Mesendoderm (in vitro differentiated cells): Measurements from ENCODE around the gene CCDC40.
A peak's percentile ranks its signal among the peaks of the same experiment; 100 is the strongest.

Source experiments
- DNase-seq: peaks from one replicate; pipeline ENCODE4 v3.0.0; 2013
- H2AK5ac ChIP-seq: 2 replicates; pipeline ENCODE4 v1.6.1; 2013; ENCODE audit warnings: low read length, inconsistent platforms
- H2BK120ac ChIP-seq: 2 replicates; pipeline ENCODE4 v1.6.1; 2013; ENCODE audit warnings: low read depth, mild to moderate bottlenecking, low read length, moderate library complexity, mixed read lengths
- H2BK15ac ChIP-seq: replicated peaks from 2 replicates; pipeline ENCODE4 v1.6.1; 2013; ENCODE audit warnings: low read depth, mild to moderate bottlenecking, moderate library complexity
- H2BK5ac ChIP-seq: 2 replicates; pipeline ENCODE4 v1.6.1; 2013; ENCODE audit warnings: low read length, inconsistent platforms
- H3K18ac ChIP-seq: 2 replicates; pipeline ENCODE4 v1.6.1; 2013; ENCODE audit warnings: mild to moderate bottlenecking, low read length, mixed read lengths
- H3K23ac ChIP-seq: one replicate; pipeline ENCODE4 v1.6.1; 2013; ENCODE audit warnings: low read length
- H3K27ac ChIP-seq: 2 replicates; pipeline ENCODE4 v1.5.1; 2013; ENCODE audit warnings: low read depth, mild to moderate bottlenecking, inconsistent platforms, low read length, moderate library complexity
- H3K27me3 ChIP-seq: 2 replicates; pipeline ENCODE4 v1.6.1; 2013; ENCODE audit warnings: low read length, control low read depth, mild to moderate bottlenecking, inconsistent platforms; ENCODE audit not compliant: insufficient read depth, poor library complexity
- H3K36me3 ChIP-seq: 2 replicates; pipeline ENCODE4 v1.6.1; 2013; ENCODE audit warnings: low read length, inconsistent platforms; ENCODE audit not compliant: control insufficient read depth, insufficient read depth
- H3K4ac ChIP-seq: one replicate; pipeline ENCODE4 v1.6.1; 2013; ENCODE audit warnings: low read depth, mild to moderate bottlenecking, low read length, moderate library complexity
- H3K4me1 ChIP-seq: 2 replicates; pipeline ENCODE4 v1.6.1; 2013; ENCODE audit warnings: low read depth, low read length, inconsistent platforms; ENCODE audit not compliant: control insufficient read depth
- H3K4me2 ChIP-seq: 2 replicates; pipeline ENCODE4 v1.6.1; 2013; ENCODE audit warnings: low read length
- H3K4me3 ChIP-seq: 2 replicates; pipeline ENCODE4 v1.5.1; 2013; ENCODE audit warnings: mild to moderate bottlenecking, low read length
- H3K56ac ChIP-seq: one replicate; pipeline ENCODE4 v1.6.1; 2013; ENCODE audit warnings: low read length
- H3K79me1 ChIP-seq: 2 replicates; pipeline ENCODE4 v1.6.1; 2013; ENCODE audit warnings: low read length, inconsistent platforms
- H3K79me2 ChIP-seq: 2 replicates; pipeline ENCODE4 v1.6.1; 2013; ENCODE audit warnings: mild to moderate bottlenecking, low read length; ENCODE audit not compliant: control insufficient read depth, insufficient read depth
- H3K9ac ChIP-seq: 2 replicates; pipeline ENCODE4 v1.6.1; 2013; ENCODE audit warnings: low read length, inconsistent platforms
- H4K5ac ChIP-seq: one replicate; pipeline ENCODE4 v1.6.1; 2013; ENCODE audit warnings: low read length
- H4K8ac ChIP-seq: one replicate; pipeline ENCODE4 v1.6.1; 2013; ENCODE audit warnings: low read depth, mild to moderate bottlenecking, control low read depth, low read length, moderate library complexity
- WGBS: extraction: QIAGEN DNeasy Blood & Tissue Kit; methylation state at CpG from one replicate; pipeline ENCODE4 v1.1.7; 2013; ENCODE audit warnings: low lambda C conversion rate, missing lambda C conversion rate; ENCODE audit not compliant: insufficient coverage; ENCODE audit errors: extremely low coverage; 5-methylcytosine and 5-hydroxymethylcytosine counted together

CCDC40 gene

GRCh38 chr17:80024206-80024972 is 12.1 kb upstream of the CCDC40 start:
- H3K4ac ChIP-seq: no peak overlapping the region
- H3K27ac ChIP-seq: no peak overlapping the region
- no peak overlapping the region for H2AK5ac ChIP-seq
- H3K36me3 ChIP-seq: no peaks in the 10 kb centered on the region
- no peak overlapping the region for H2BK120ac ChIP-seq
- no peaks in the 10 kb centered on the region for H3K27me3 ChIP-seq
- no peak overlapping the region for H3K18ac ChIP-seq
- H4K8ac ChIP-seq: no peak overlapping the region
- no peak overlapping the region for H3K23ac ChIP-seq
- peaks cover 38% of the 10 kb centered on the region for H3K79me2 ChIP-seq
- peaks cover 21% of the 10 kb centered on the region for H3K79me1 ChIP-seq
- DNase-seq: peak; percentile 32
- H3K9ac ChIP-seq: no peak overlapping the region
- no peak overlapping the region for H2BK15ac ChIP-seq
- H4K5ac ChIP-seq: no peak overlapping the region
- no peaks in the 10 kb centered on the region for H3K4me1 ChIP-seq
- no CpG with 5 or more reads among the region's 10 CpGs for WGBS
- H3K56ac ChIP-seq: peak overlapping the region; percentile 2
- no peak overlapping the region for H3K4me2 ChIP-seq
- no peak overlapping the region for H2BK5ac ChIP-seq
- H3K4me3 ChIP-seq: no peak overlapping the region

- H4K5ac ChIP-seq: no peak overlapping the region
- no peak overlapping the region for H3K4ac ChIP-seq
- H3K4me3 ChIP-seq: no peak overlapping the region
- no peaks in the 10 kb centered on the region for H3K4me1 ChIP-seq
- no peak overlapping the region for H2BK5ac ChIP-seq
- peaks cover 45% of the 10 kb centered on the region for H3K79me2 ChIP-seq
- DNase-seq: peak; percentile 70
- H3K36me3 ChIP-seq: no peaks in the 10 kb centered on the region
- H2AK5ac ChIP-seq: no peak overlapping the region
- no peak overlapping the region for H2BK120ac ChIP-seq
- H3K18ac ChIP-seq: no peak overlapping the region
- no peak overlapping the region for H3K27ac ChIP-seq
- H4K8ac ChIP-seq: no peak overlapping the region
- H3K56ac ChIP-seq: no peak overlapping the region
- H3K9ac ChIP-seq: no peak overlapping the region
- H3K27me3 ChIP-seq: no peaks in the 10 kb centered on the region
- H3K79me1 ChIP-seq: peaks cover 25% of the 10 kb centered on the region
- H3K23ac ChIP-seq: no peak overlapping the region
- no peak overlapping the region for H2BK15ac ChIP-seq
- H3K4me2 ChIP-seq: no peak overlapping the region
- no CpG with 5 or more reads among the region's 11 CpGs for WGBS
These were observed 11.3 kb upstream of the CCDC40 start for GRCh38 chr17:80025140-80025539.

- no peak overlapping the region for H3K18ac ChIP-seq
- H3K79me1 ChIP-seq: peaks cover 32% of the 10 kb centered on the region
- H3K4ac ChIP-seq: no peak overlapping the region
- no peak overlapping the region for H3K23ac ChIP-seq
- H2BK15ac ChIP-seq: no peak overlapping the region
- H2BK120ac ChIP-seq: no peak overlapping the region
- WGBS: no CpG with 5 or more reads among the region's 10 CpGs
- no peak overlapping the region for H3K56ac ChIP-seq
- no peak overlapping the region for H4K8ac ChIP-seq
- H2AK5ac ChIP-seq: no peak overlapping the region
- no peak overlapping the region for H2BK5ac ChIP-seq
- no peak overlapping the region for H3K4me2 ChIP-seq
- H3K36me3 ChIP-seq: no peaks in the 10 kb centered on the region
- H4K5ac ChIP-seq: no peak overlapping the region
- H3K9ac ChIP-seq: no peak overlapping the region
- H3K4me3 ChIP-seq: no peak overlapping the region
- no peaks in the 10 kb centered on the region for H3K4me1 ChIP-seq
- DNase-seq: no peak
- H3K79me2 ChIP-seq: peaks cover 52% of the 10 kb centered on the region
- H3K27ac ChIP-seq: no peak overlapping the region
- no peaks in the 10 kb centered on the region for H3K27me3 ChIP-seq
These were observed 10.6 kb upstream of the CCDC40 start for GRCh38 chr17:80025796-80026195.

GRCh38 chr17:80026359-80027042 is 9.9 kb upstream of the CCDC40 start:
- no peak overlapping the region for H4K5ac ChIP-seq
- no peak overlapping the region for H2BK5ac ChIP-seq
- H3K27me3 ChIP-seq: no peaks in the 10 kb centered on the region
- no peak overlapping the region for H2AK5ac ChIP-seq
- no peak for DNase-seq
- no peak overlapping the region for H3K9ac ChIP-seq
- no peak overlapping the region for H3K4me2 ChIP-seq
- H2BK15ac ChIP-seq: no peak overlapping the region
- H2BK120ac ChIP-seq: no peak overlapping the region
- no peak overlapping the region for H4K8ac ChIP-seq
- H3K27ac ChIP-seq: no peak overlapping the region
- peaks cover 35% of the 10 kb centered on the region for H3K79me1 ChIP-seq
- no peak overlapping the region for H3K23ac ChIP-seq
- WGBS: no CpG with 5 or more reads among the region's 10 CpGs
- H3K79me2 ChIP-seq: peaks cover 58% of the 10 kb centered on the region
- no peak overlapping the region for H3K56ac ChIP-seq
- H3K4ac ChIP-seq: no peak overlapping the region
- H3K4me1 ChIP-seq: no peaks in the 10 kb centered on the region
- no peaks in the 10 kb centered on the region for H3K36me3 ChIP-seq
- H3K18ac ChIP-seq: no peak overlapping the region
- no peak overlapping the region for H3K4me3 ChIP-seq

GRCh38 chr17:80027043-80027435 is 9.4 kb upstream of the CCDC40 start:
- no peak overlapping the region for H3K18ac ChIP-seq
- no peak overlapping the region for H3K9ac ChIP-seq
- H2AK5ac ChIP-seq: no peak overlapping the region
- H2BK15ac ChIP-seq: no peak overlapping the region
- no peak overlapping the region for H4K5ac ChIP-seq
- no peak overlapping the region for H3K27ac ChIP-seq
- no peak for DNase-seq
- H3K4me2 ChIP-seq: no peak overlapping the region
- no peak overlapping the region for H3K56ac ChIP-seq
- no peaks in the 10 kb centered on the region for H3K27me3 ChIP-seq
- H3K36me3 ChIP-seq: no peaks in the 10 kb centered on the region
- no peak overlapping the region for H4K8ac ChIP-seq
- H3K79me2 ChIP-seq: peaks cover 60% of the 10 kb centered on the region
- no peak overlapping the region for H2BK5ac ChIP-seq
- H3K4me1 ChIP-seq: no peaks in the 10 kb centered on the region
- peaks cover 36% of the 10 kb centered on the region for H3K79me1 ChIP-seq
- H3K23ac ChIP-seq: no peak overlapping the region
- no peak overlapping the region for H3K4ac ChIP-seq
- WGBS: no CpG with 5 or more reads among the region's 8 CpGs
- H3K4me3 ChIP-seq: no peak overlapping the region
- no peak overlapping the region for H2BK120ac ChIP-seq
